Measurements from ENCODE around the gene MRPL9.

MRPL9 gene

GRCh38 chr1:151773702-151774101 is 10.4 kb upstream of the MRPL9 start:
- no peak overlapping the region; the same call in 1 of the 2 replicates for H3K27ac ChIP-seq
- TF ChIP-seq CTCF (conservative IDR thresholded peaks at IDR 0.05) (no peak), ZFX (IDR thresholded peaks at IDR 0.05) (no peak)

GRCh38 chr1:151769270-151769669 is 6.0 kb upstream of the MRPL9 start:
- peak overlapping the region; percentile 90 for H3K27ac ChIP-seq

GRCh38 chr1:151768351-151769066 is 5.2 kb upstream of the MRPL9 start:
- H3K27ac ChIP-seq, result peak overlapping the region; percentile 90

GRCh38 chr1:151763990-151764389 is 694 bp upstream of the MRPL9 start:
- TF ChIP-seq CTCF (conservative IDR thresholded peaks at IDR 0.05) (no peak), ZFX (IDR thresholded peaks at IDR 0.05) (no peak)
- peak overlapping the region; percentile 87 for H3K27ac ChIP-seq

GRCh38 chr1:151760597-151761385 is 2.5 kb downstream of the MRPL9 start:
- TF ChIP-seq CTCF (conservative IDR thresholded peaks at IDR 0.05) (no peak), ZFX (IDR thresholded peaks at IDR 0.05) (no peak)
- H3K27ac ChIP-seq, result no peak overlapping the region

GRCh38 chr1:151759241-151759640 is 4.1 kb downstream of the MRPL9 start:
- no peak for TF ChIP-seq ZFX (IDR thresholded peaks at IDR 0.05)
- TF ChIP-seq CTCF (conservative IDR thresholded peaks at IDR 0.05), result no peak
- no peak overlapping the region for H3K27ac ChIP-seq

- H3K27ac ChIP-seq, result no peak overlapping the region
- no peak for TF ChIP-seq ZFX (IDR thresholded peaks at IDR 0.05)
- TF ChIP-seq CTCF (conservative IDR thresholded peaks at IDR 0.05), result no peak
These were observed 7.0 kb downstream of the MRPL9 start for GRCh38 chr1:151756291-151756690.

- TF ChIP-seq CTCF (conservative IDR thresholded peaks at IDR 0.05) (no peak), ZFX (IDR thresholded peaks at IDR 0.05) (no peak)
- no peak overlapping the region; the same call in 1 of the 2 replicates for H3K27ac ChIP-seq
These were observed 21.8 kb downstream of the MRPL9 start for GRCh38 chr1:151741516-151741915.
